ENCODE results near the gene CHST11. TPM values are rescaled to one million over a fixed set of nuclear protein-coding genes. Genes with fewer than 3 reads are reported as not detected.
"Not testable (repeated sequence)": the region's sequence is repeated elsewhere in the genome, so short reads cannot be mapped to it uniquely, and the experiment has no call there.

CHST11 gene
- total RNA-seq, 8 experiments from 2014 or later, result 9.3 to 36.8 (median 12.9) TPM

GRCh38 chr12:104570174-104570907 lies 113.6 kb downstream of the CHST11 start:
- H3K27ac ChIP-seq, result peak overlapping the region in 1 of 2 donors; percentile 16
- peaks cover 0 to 6% of the 10 kb centered on the region in 2 donors for H3K4me1 ChIP-seq (replicated peaks in 1 of 2)
- in situ Hi-C loops (cut with MboI; ENCODE audit: low pct_unique_long_range_greater_than_20kb in 2 of 9, low sequenced_read_pairs in 9 of 9, unreplicated experiment in 9 of 9), result no loop called here
- no peak overlapping the region for H3K4me3 ChIP-seq
- WGBS, 10 experiments, result 10 to 90% (median 82%) methylated on average over 2 to 9 of the region's 12 CpGs; no CpG with 5 or more reads in 3 of the 10 experiments
- no peak for ATAC-seq (replicated peaks in 6 of 8)

DNA sequence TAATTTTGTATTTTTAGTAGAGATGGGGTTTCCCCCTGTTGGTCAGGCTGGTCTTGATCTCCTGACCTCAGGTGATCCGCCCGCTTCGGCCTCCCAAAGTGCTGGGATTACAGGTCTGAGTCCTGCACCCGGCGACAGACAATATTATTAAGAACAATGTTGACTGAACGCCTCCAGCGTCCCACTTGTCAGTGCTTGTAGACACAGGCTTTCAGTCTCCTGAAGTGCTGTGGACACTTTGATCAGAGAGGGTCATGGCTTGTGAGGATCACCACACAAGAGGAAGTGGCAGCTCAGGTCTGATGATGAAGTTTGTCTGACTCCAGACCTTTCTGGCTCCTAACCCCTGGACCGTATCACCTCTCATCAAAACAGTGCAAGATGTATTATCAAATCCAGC lies 114.6 kb downstream of the CHST11 start:
- Histone ChIP-seq H3K4me3 (no peak overlapping the region), H3K4me1 (replicated peaks in 1 of 2) (peaks cover 0 to 6% of the 10 kb centered on the region in 2 donors), H3K27ac (no peak overlapping the region)
- no peak for ATAC-seq (replicated peaks in 6 of 8)
- in situ Hi-C loops (cut with MboI; ENCODE audit: low pct_unique_long_range_greater_than_20kb in 2 of 9, low sequenced_read_pairs in 9 of 9, unreplicated experiment in 9 of 9), result no loop called here
- WGBS, 10 experiments, result 80 to 100% (median 90%) methylated on average over 1 to 7 of the region's 8 CpGs; no CpG with 5 or more reads in 2 of the 10 experiments

- H3K4me3 ChIP-seq; H3K27ac ChIP-seq; H3K4me1 ChIP-seq (replicated peaks in 1 of 2); in situ Hi-C loops (cut with MboI; ENCODE audit: low pct_unique_long_range_greater_than_20kb in 2 of 9, low sequenced_read_pairs in 9 of 9, unreplicated experiment in 9 of 9); ATAC-seq (replicated peaks in 6 of 8): not testable (repeated sequence)
- WGBS, 10 experiments, result no CpG with 5 or more reads among the region's 3 CpGs
Observed at GRCh38 chr12:104574353-104574752, 117.6 kb downstream of the CHST11 start.

GRCh38 chr12:104574758-104575157 lies 118.0 kb downstream of the CHST11 start:
- H3K4me3 ChIP-seq; H3K4me1 ChIP-seq (replicated peaks in 1 of 2); ATAC-seq (replicated peaks in 6 of 8); in situ Hi-C loops (cut with MboI; ENCODE audit: low pct_unique_long_range_greater_than_20kb in 2 of 9, low sequenced_read_pairs in 9 of 9, unreplicated experiment in 9 of 9); H3K27ac ChIP-seq: not testable (repeated sequence)
- WGBS, 10 experiments, result 57 to 100% (median 96%) methylated on average over 2 to 5 of the region's 6 CpGs; no CpG with 5 or more reads in 3 of the 10 experiments

DNA sequence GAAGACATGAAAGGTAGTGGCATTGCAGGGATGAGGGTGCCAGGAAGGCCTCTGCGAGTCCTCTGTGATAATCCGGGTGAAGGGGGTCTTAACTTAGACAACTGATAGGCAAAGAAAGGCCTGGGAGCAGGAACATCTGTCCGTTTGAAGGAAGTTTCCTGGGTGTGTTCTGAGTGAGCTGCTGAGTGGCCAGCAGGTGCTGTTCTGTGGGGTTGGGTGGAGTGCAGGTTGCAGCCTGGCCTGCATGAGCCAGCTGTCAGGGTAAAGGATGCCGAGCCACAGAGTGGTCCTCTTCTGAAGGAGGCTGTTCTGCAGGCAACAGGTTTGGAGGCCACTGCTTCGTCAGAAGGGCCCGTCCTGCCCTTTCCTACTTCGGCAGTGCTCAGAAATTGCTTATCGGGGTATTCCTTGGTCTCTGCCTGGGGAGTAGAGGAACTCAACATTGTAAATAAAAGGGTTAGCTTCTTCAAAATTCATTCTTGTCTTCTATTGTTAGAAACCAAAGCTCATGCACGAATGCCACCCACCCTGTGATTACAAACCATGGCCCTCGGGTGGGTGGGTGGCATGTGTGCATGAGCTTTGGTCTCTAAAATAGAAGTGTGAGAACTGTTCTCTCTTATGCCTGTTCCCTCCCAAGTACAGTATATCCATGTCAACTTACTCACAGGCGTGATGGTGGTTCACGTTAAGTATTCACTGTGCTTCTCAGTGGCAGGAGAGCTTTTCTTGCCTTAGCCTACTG lies 118.9 kb downstream of the CHST11 start:
- peaks cover 0 to 6% of the 10 kb centered on the region in 2 donors for H3K4me1 ChIP-seq (replicated peaks in 1 of 2)

GRCh38 chr12:104576187-104576778 lies 119.5 kb downstream of the CHST11 start:
- WGBS, 10 experiments, result 82 to 100% (median 100%) methylated on average over 1 to 4 of the region's 6 CpGs; no CpG with 5 or more reads in 3 of the 10 experiments
- no peak overlapping the region for H3K27ac ChIP-seq
- no peak overlapping the region for H3K4me3 ChIP-seq
- ATAC-seq (replicated peaks in 6 of 8), result no peak
- in situ Hi-C loops (cut with MboI; ENCODE audit: low pct_unique_long_range_greater_than_20kb in 2 of 9, low sequenced_read_pairs in 9 of 9, unreplicated experiment in 9 of 9), result no loop called here
- H3K4me1 ChIP-seq (replicated peaks in 1 of 2), result peaks cover 2 to 6% of the 10 kb centered on the region in 2 donors

More for the DNA sequence above, 118.9 kb downstream of the CHST11 start:
- Histone ChIP-seq H3K27ac (no peak overlapping the region), H3K4me3 (no peak overlapping the region)
- ATAC-seq (replicated peaks in 6 of 8), result peak in 1 of 8 experiments; percentile 14
- in situ Hi-C loops (cut with MboI; ENCODE audit: low pct_unique_long_range_greater_than_20kb in 2 of 9, low sequenced_read_pairs in 9 of 9, unreplicated experiment in 9 of 9), result no loop called here
- 76 to 95% (median 87%) methylated on average over 2 to 10 of the region's 12 CpGs; no CpG with 5 or more reads in 2 of the 10 experiments for WGBS, 10 experiments

DNA sequence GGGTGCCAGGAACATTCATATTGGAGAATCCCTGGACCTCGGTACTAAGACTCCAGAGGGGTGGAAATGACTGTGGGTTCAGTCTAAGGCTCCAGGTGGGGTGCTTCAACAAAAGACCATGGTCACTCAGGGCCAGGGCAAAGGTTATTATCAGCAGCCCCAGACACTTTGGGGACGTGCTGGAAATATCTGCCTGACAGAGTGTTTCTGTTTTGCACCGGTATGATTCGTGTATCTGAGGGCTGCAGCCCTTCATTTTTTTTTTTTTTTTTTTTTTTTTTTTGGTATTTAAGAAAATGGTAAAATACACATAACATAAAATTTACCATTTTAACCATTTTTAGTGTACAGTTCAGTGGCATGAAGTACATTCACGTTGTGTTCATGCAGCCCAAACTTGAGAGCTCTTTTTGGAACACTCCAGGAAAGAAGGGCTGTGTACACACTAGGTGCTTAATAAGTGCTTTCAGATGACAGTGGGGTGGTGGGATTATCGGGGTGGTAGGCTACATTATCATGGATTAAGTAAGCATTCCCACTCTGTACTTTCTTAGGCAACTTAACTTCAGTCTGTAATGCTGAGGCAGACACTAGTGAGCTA lies 120.3 kb downstream of the CHST11 start:
- no peak overlapping the region for H3K4me3 ChIP-seq
- no peak for ATAC-seq (replicated peaks in 6 of 8)
- WGBS, 10 experiments, result 37 to 100% (median 82%) methylated on average over 1 to 6 of the region's 6 CpGs
- H3K27ac ChIP-seq, result no peak overlapping the region
- H3K4me1 ChIP-seq (replicated peaks in 1 of 2), result peaks cover 2 to 6% of the 10 kb centered on the region in 2 donors
- in situ Hi-C loops (cut with MboI; ENCODE audit: low pct_unique_long_range_greater_than_20kb in 2 of 9, low sequenced_read_pairs in 9 of 9, unreplicated experiment in 9 of 9), result no loop called here

DNA sequence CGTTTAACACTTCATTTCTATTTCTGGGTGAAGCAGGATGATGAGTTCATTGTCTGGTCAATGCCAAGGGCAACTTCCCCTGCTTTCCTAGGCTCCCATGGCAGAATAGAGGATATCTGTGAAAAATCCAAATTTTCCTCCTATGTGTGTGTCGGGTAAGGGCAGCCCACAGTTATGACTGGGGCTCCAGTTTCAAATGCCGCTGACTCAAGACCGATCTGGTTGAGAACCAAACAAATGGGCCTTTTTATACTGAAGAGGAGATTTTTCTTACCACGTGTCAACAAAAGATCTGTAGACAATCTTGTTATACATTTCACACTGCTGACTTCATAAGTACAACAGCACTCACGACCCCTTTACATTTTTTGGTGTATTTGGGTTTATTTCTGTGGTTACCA lies 120.8 kb downstream of the CHST11 start:
- Histone ChIP-seq H3K4me1 (replicated peaks in 1 of 2) (peaks cover 2 to 6% of the 10 kb centered on the region in 2 donors), H3K4me3 (no peak overlapping the region), H3K27ac (no peak overlapping the region)
- in situ Hi-C loops (cut with MboI; ENCODE audit: low pct_unique_long_range_greater_than_20kb in 2 of 9, low sequenced_read_pairs in 9 of 9, unreplicated experiment in 9 of 9), result no loop called here
- WGBS, 10 experiments, result 27 to 100% (median 68%) methylated on average over 1 to 5 of the region's 6 CpGs; no CpG with 5 or more reads in 2 of the 10 experiments
- peak in 1 of 8 experiments; percentile 13 for ATAC-seq (replicated peaks in 6 of 8)

- peak in 7 of 8 experiments; percentile 39 to 97 (median 92) for ATAC-seq (replicated peaks in 6 of 8)
- 20 to 84% (median 71%) methylated on average over 1 to 6 of the region's 6 CpGs; no CpG with 5 or more reads in 2 of the 10 experiments for WGBS, 10 experiments
- no peak overlapping the region for H3K27ac ChIP-seq
- H3K4me1 ChIP-seq (replicated peaks in 1 of 2), result peaks cover 8% of the 10 kb centered on the region in 2 donors
- in situ Hi-C loops (cut with MboI; ENCODE audit: low pct_unique_long_range_greater_than_20kb in 2 of 9, low sequenced_read_pairs in 9 of 9, unreplicated experiment in 9 of 9), result no loop called here
- no peak overlapping the region for H3K4me3 ChIP-seq
Observed at GRCh38 chr12:104578453-104578852, 121.7 kb downstream of the CHST11 start.

GRCh38 chr12:104579718-104580495 lies 123.2 kb downstream of the CHST11 start:
- peak in 4 of 8 experiments; percentile 32 to 87 (median 55) for ATAC-seq (replicated peaks in 6 of 8)
- Histone ChIP-seq H3K4me3 (no peak overlapping the region), H3K4me1 (replicated peaks in 1 of 2) (peaks cover 8 to 14% of the 10 kb centered on the region in 2 donors), H3K27ac (no peak overlapping the region)
- in situ Hi-C loops (cut with MboI; ENCODE audit: low pct_unique_long_range_greater_than_20kb in 2 of 9, low sequenced_read_pairs in 9 of 9, unreplicated experiment in 9 of 9), result no loop called here
- WGBS, 10 experiments, result 44 to 76% (median 61%) methylated on average over 2 to 7 of the region's 7 CpGs; no CpG with 5 or more reads in 1 of the 10 experiments

DNA sequence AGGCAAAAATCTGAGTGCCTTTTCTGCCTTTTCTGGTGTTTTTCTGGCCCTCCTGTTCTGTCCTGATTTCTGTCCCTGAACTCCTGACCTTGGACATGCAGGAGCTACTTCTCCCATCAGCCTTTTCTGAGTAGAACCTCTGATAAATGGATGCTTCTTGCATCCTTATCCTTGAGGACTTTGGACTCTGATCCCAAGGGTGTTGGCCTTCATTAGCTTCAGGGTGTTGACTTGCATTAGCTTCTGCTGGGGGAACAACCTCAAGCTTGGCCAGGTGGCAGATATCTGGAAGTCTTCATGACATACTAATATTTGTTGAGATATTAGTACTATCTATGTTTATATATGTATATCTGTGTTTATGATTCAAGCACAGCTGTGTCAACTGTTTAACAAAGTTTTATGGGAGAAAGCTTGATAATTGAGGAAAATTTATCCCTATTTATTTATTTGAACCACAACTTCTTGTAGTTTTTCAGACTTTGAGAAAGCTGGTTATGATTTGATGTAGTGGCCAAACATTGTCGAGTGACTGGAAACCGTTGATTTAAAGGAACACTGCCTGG lies 124.3 kb downstream of the CHST11 start:
- in situ Hi-C loops (cut with MboI; ENCODE audit: low pct_unique_long_range_greater_than_20kb in 2 of 9, low sequenced_read_pairs in 9 of 9, unreplicated experiment in 9 of 9), result no loop called here
- H3K4me1 ChIP-seq (replicated peaks in 1 of 2), result peaks cover 10 to 25% of the 10 kb centered on the region in 2 donors
- H3K4me3 ChIP-seq, result no peak overlapping the region
- no peak overlapping the region for H3K27ac ChIP-seq
- 0 to 92% (median 83%) methylated on average over 1 to 2 of the region's 2 CpGs; no CpG with 5 or more reads in 5 of the 10 experiments for WGBS, 10 experiments
- ATAC-seq (replicated peaks in 6 of 8), result peak in 1 of 8 experiments; percentile 20

DNA sequence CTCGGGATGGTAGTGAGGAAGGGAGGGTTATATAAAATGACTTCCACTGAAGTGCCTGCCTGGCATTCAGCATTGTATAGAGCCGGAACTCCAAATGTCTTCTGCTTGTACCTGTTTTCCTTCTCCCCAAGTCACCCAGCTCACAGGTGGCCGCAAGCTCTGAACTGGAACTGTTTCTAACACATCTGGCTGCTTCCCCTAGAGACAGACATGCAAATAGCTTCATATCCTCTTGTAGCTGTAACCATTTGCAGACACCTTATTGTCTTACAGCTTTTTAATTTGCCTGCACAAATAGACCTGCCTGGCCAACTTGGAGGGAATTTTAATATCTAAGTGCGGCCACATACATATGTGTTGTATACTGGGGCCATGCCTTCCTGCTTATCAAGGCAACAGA lies 126.0 kb downstream of the CHST11 start:
- peaks cover 17 to 36% of the 10 kb centered on the region in 2 donors for H3K4me1 ChIP-seq (replicated peaks in 1 of 2)
- 17 to 100% (median 97%) methylated on average over 1 to 4 of the region's 4 CpGs; no CpG with 5 or more reads in 2 of the 10 experiments for WGBS, 10 experiments
- no peak overlapping the region for H3K4me3 ChIP-seq
- no peak overlapping the region for H3K27ac ChIP-seq
- ATAC-seq (replicated peaks in 6 of 8), result peak in 1 of 8 experiments; percentile 30
- in situ Hi-C loops (cut with MboI; ENCODE audit: low pct_unique_long_range_greater_than_20kb in 2 of 9, low sequenced_read_pairs in 9 of 9, unreplicated experiment in 9 of 9), result no loop called here
